Non-pigmented ciliary epithelial cell (primary cell): ENCODE results near the gene CSNK1G1.
"Not testable (repeated sequence)": the region's sequence is repeated elsewhere in the genome, so short reads cannot be mapped to it uniquely, and the experiment has no call there.

Source experiments
- DNase-seq: peaks from one replicate; pipeline ENCODE4 v3.0.0-alpha.2; 2010; ENCODE audit warnings: low read depth

The CSNK1G1 gene

DNA sequence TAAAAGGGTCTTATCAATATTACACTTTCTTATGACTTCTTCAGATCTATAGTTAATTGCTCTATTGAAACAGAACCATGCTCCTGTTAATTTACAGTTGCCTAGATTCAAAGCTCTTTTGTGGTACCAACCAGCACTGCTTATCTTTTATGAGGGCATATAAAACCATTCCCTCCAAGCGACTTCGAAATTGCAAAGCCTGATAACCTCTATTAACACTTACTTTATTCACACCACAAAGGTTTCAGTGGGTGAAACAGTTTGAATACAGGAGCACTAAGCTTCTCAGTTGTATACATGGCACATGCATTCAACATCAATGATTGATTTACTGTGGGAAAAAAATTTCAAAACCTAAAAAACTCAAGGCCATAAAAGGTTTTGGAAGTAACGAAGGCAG lies 118.3 kb downstream of the CSNK1G1 start:
- DNase-seq = no peak

- DNase-seq = no peak
Observed at GRCh38 chr15:64236156-64236894, 119.6 kb downstream of the CSNK1G1 start.

DNA sequence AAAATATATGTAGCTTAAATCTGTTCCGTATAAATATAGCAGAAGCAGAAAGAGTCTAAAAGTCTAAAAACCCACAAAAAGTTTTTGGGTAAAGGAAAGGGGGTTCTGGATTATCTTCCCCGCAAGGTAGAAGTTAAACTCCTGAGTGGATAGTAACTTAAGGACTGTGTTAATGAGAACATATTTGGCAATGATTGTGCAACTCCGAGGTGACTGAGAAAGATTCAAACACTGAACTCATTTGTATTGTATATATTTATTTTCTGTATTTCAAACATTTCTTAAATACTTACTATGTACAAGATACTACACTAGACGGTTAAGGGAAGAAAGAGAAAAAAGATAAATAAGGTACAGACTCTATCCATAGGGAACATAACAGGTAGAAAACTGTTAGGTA lies 120.4 kb downstream of the CSNK1G1 start:
- no peak for DNase-seq

- no peak for DNase-seq
Observed at GRCh38 chr15:64233299-64233698, 122.7 kb downstream of the CSNK1G1 start.

GRCh38 chr15:64232400-64232799 lies 123.6 kb downstream of the CSNK1G1 start:
- DNase-seq = peak; percentile 60

- no peak for DNase-seq
Observed at GRCh38 chr15:64229129-64229724, 126.7 kb downstream of the CSNK1G1 start.

GRCh38 chr15:64225804-64226203 lies 130.2 kb downstream of the CSNK1G1 start:
- no peak for DNase-seq

DNA sequence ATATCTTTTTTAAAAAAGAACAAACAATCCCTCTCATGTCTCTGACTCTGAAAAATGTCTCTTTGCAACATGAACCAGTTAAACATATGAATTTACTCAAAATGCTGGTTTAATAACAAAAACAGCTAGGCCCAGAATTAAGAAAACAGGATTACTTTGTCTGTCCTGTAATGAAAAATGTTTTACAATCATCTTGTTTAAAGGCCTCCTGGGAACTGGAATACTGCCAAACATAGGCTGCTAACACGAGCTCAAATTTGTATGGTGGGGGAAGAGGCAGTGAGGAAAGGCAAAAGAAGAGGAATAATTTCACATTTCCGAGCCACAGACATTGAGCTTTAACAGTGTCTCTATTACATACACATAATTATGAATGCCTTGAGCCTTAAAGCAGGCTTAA lies 131.5 kb downstream of the CSNK1G1 start:
- peak; percentile 19 for DNase-seq

- no peak for DNase-seq
Observed at GRCh38 chr15:64223882-64224281, 132.1 kb downstream of the CSNK1G1 start.

- no peak for DNase-seq
Observed at GRCh38 chr15:64222573-64223366, 133.2 kb downstream of the CSNK1G1 start.

DNA sequence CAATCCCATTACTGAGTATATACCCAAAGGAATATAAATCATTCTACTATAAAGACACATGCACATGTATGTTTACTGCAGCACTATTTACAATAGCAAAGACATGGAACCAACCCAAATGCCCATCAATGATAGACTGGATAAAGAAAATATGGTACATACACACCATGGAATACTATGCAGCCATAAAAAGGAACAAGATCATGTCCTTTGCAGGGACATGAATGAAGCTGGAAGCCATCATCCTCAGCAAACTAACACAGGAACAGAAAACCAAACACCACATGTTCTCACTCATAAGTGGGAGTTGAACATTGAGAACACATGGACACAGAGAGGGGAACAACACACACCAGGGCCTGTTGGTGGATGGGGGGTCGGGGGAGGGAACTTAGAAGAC lies 134.1 kb downstream of the CSNK1G1 start:
- not testable (repeated sequence) for DNase-seq

DNA sequence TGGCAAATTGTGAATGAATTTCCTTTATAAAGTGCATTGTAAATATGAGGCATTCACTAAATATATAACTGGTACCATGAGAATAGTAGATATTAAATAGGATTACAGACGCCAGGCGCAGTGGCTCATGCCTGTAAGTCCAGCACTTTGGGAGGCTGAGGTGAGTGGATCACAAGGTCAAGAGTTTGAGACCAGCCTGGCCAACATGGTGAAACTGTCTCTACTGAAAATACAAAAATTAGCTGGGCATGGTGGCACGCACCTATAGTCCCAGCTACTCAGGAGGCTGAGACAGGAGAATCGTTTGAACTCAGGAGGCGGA lies 138.6 kb downstream of the CSNK1G1 start:
- not testable (repeated sequence) for DNase-seq

DNA sequence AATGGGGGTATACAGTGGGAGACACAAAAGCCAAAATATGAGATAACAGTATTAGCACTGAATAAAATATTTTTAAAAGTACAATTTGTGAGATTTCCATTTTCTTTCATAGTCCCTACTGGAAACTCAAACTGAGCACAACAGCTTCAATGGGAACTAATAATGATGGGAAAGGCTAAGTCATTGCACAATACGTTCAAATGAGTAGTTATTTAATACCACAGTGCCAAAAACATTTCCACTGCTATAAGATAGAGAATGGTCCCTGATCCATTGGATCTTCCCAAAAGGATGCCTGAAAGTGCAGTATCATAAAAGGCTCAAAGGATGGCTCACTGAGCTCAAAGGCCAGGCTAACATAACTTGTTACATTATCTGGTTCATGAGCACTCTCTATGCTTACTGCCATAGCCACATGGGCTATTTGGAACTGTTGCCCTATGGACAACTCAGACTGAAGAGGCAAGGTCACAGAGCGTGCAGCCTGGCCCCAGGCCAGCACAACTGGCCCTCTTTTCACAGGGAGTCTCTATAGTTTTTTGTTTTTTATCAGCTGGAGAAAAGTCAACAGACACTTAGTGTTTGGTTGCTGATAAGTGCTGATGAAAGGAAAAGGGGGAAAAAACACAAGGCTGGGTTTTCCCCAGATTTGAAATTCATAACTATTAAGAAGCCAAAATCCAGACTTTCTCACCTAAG lies 139.1 kb downstream of the CSNK1G1 start:
- DNase-seq = no peak

- no peak for DNase-seq
Observed at GRCh38 chr15:64216196-64216595, 139.8 kb downstream of the CSNK1G1 start.

GRCh38 chr15:64213646-64214045 lies 142.3 kb downstream of the CSNK1G1 start:
- no peak for DNase-seq

- no peak for DNase-seq
Observed at GRCh38 chr15:64211696-64212095, 144.3 kb downstream of the CSNK1G1 start.

- DNase-seq = no peak
Observed at GRCh38 chr15:64210371-64210770, 145.6 kb downstream of the CSNK1G1 start.

DNA sequence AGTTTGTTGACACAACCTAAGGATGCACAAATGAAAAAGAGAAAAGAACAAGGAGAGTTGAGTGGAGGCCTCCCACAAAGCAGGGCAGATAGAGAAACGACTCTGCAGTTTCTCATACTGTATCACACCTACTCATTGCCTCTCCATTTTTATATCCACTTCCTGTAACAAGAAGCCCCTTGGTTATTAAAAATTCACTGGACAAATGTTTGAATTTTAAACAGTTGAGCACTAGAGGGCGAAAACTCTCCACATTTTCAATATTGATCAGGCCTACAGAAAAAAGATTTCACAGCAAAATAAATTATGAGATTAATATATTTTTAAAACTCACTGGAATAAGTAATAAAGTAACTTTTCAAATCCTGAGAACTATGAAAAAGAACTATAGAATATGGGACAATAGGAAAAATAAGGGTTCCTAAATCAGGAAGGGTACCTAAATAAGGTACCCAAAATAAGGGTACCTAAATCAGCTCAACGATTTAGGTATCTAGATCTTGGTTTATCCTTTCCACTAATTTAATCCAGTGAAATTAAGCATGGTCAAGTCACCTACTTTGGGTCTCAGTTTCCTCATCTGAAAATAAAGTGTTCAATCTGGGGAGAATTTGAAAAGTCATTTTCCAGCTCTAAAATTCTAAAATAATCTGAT lies 146.2 kb downstream of the CSNK1G1 start:
- no peak for DNase-seq

- no peak for DNase-seq
Observed at GRCh38 chr15:64205202-64205601, 150.8 kb downstream of the CSNK1G1 start.

GRCh38 chr15:64197425-64197824 lies 158.5 kb downstream of the CSNK1G1 start:
- no peak for DNase-seq

- no peak for DNase-seq
Observed at GRCh38 chr15:64193971-64194370, 162.0 kb downstream of the CSNK1G1 start.
